ENCODE data around the gene GALNT10.

GALNT10 gene

GRCh38 chr5:154329519-154330040, 139.0 kb downstream of the GALNT10 start:
- no peak for DNase-seq

DNA sequence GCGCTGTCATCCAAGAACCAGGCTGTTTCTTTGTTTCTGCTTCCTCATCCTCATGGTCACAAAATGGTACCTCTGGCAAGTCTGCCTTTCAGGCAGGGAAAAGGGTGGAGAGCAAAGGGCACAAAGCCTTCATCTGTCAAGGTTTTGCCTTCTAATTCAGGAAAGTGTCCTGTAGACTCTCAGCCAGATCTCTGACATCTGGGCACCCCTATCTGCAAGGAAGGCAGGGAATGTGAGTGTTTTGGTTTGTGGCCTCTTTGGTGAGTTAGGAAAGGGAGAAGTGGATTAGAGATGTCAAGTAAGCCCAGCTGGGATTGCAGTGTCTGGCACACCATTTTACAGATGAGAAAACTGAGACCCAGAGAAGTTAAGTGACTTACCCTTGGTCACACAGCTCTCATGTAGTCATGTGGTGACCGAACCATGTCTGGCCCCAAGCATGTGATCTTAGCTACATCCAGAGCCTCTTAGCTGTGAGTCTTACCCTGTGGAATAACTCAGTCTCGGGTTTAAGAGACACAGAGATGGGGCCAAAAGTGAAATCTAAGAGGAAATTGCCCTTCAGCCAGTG, 139.6 kb downstream of the GALNT10 start:
- DNase-seq: no peak

GRCh38 chr5:154331232-154331631, 140.7 kb downstream of the GALNT10 start:
- no peak for DNase-seq

- DNase-seq: no peak
These were observed 141.4 kb downstream of the GALNT10 start for GRCh38 chr5:154331924-154332323.

GRCh38 chr5:154332451-154332850, 141.9 kb downstream of the GALNT10 start:
- DNase-seq: no peak

- DNase-seq: no peak
These were observed 142.5 kb downstream of the GALNT10 start for GRCh38 chr5:154333016-154333415.

- DNase-seq: no peak
These were observed 144.0 kb downstream of the GALNT10 start for GRCh38 chr5:154334406-154335064.

DNA sequence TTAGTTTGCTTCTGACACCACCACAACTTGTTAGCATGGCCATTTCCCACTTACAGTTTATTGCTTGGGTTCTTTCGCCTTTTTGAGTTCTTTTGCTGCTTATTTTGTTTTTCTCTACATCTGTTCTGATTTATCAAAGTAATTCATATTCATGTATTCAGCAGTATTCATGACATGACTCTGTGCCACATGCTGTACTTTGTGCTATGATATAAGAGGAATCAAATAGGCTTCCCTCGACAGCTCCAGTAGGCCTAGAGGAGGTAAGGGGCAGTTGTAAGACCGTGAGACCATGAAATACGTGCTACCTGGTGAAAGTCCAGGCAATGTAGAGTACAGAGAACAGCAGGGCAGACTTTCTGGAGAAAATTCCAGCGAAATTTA, 144.5 kb downstream of the GALNT10 start:
- no peak for DNase-seq

- no peak for DNase-seq
These were observed 151.1 kb downstream of the GALNT10 start for GRCh38 chr5:154341620-154342019.

GRCh38 chr5:154342211-154342610, 151.7 kb downstream of the GALNT10 start:
- DNase-seq: no peak

- DNase-seq: no peak
These were observed 152.4 kb downstream of the GALNT10 start for GRCh38 chr5:154342963-154343362.

GRCh38 chr5:154344461-154344860, 153.9 kb downstream of the GALNT10 start:
- no peak for DNase-seq

GRCh38 chr5:154345255-154345952, 154.9 kb downstream of the GALNT10 start:
- no peak for DNase-seq

GRCh38 chr5:154346427-154346826, 155.9 kb downstream of the GALNT10 start:
- DNase-seq: no peak

DNA sequence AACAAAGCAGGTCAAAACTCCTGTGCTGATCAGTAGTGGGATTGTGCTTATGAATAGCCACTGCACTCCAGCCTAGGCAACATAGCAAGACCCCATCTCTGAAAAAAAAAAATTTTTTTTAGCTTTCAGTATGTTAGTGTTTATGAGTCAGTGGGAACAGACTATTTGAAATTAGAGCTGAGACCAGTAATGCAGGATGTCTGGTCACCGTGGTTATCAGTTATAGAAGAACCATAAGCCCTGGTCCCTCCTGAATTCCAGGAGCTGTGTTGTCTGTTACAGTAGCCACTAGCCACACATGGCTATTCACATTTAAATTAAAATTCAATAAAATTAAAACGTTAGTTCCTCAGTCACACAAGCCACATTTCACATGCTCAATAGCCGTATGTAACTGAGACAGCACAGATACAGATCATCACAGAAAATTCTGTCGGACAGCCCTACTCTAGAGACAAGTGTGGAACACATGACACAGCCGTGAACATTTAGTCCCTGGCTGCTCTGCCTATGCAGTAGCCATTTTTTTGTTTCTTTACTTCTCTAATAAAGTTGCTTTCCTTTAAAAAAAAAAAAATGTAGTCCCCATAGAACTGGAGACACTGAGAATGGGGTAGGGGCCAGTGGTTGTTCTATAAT, 159.2 kb downstream of the GALNT10 start:
- no peak for DNase-seq

GRCh38 chr5:154351141-154351540, 160.6 kb downstream of the GALNT10 start:
- DNase-seq: no peak

DNA sequence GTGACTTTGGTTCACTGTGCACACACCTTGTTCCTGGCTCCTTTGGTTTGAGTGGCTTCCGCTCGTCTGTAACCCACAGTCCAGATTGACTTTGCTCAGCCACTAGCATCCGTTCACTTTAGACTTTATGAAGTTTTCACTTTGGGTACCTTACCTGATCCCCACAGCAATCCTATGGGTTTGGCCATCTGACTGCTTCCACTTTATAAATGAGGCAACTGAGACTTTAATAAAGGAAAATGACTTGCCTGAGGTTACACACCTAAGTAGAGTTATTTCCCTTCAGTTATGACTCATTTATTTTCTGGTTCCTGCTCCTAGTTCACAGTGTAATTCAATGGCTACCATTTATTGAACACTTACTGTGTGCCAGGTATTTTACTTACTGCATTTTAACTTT, 161.0 kb downstream of the GALNT10 start:
- no peak for DNase-seq

- DNase-seq: no peak
These were observed 162.5 kb downstream of the GALNT10 start for GRCh38 chr5:154352960-154353548.

GRCh38 chr5:154355129-154355611, 164.6 kb downstream of the GALNT10 start:
- DNase-seq: no peak

- no peak for DNase-seq
These were observed 165.6 kb downstream of the GALNT10 start for GRCh38 chr5:154356020-154356655.

- no peak for DNase-seq
These were observed 166.4 kb downstream of the GALNT10 start for GRCh38 chr5:154356958-154357357.

GRCh38 chr5:154358516-154359220, 168.1 kb downstream of the GALNT10 start:
- DNase-seq: no peak
